ENCODE results near the gene IGSF21. TPM values are rescaled to one million over a fixed set of nuclear protein-coding genes. Genes with fewer than 3 reads are reported as not detected.

The IGSF21 gene
- total and polyA plus RNA-seq, 4 experiments from 2014 or later, result not detected

- no peaks in the 10 kb centered on the region for H3K9me3 ChIP-seq (ENCODE audit: control insufficient read depth in 1 of 2, low read length in 2 of 2)
- no peaks in the 10 kb centered on the region for H3K4me1 ChIP-seq (ENCODE audit: insufficient read depth, low read length)
- ChIA-PET CTCF (ENCODE audit: partially characterized antibody) (no interaction called here), POLR2A (ENCODE audit: partially characterized antibody) (no interaction called here)
- Mint-ChIP-seq H3K27ac (no peak overlapping the region), H3K4me1 (no peaks in the 10 kb centered on the region), H3K36me3 (no peaks in the 10 kb centered on the region), H3K9me3 (peaks cover 0 to 4% (median 0%) of the 10 kb centered on the region in 8 donors), H3K27me3 (peaks cover 4 to 19% of the 10 kb centered on the region in 2 donors), H3K4me3 (no peak overlapping the region)
- DNase-seq, result no peak
- H3K27me3 ChIP-seq (ENCODE audit: insufficient read depth, low read length), result peaks cover 4% of the 10 kb centered on the region
- intact Hi-C loops (cut with micrococcal nuclease), result no loop called here
- H3K27ac ChIP-seq (ENCODE audit: low read depth, low read length), result no peak overlapping the region
- H3K36me3 ChIP-seq (ENCODE audit: insufficient read depth, low read length), result no peaks in the 10 kb centered on the region
- H3K4me3 ChIP-seq (ENCODE audit: low read length in 2 of 2), result no peak overlapping the region
These were observed 18.1 kb upstream of the IGSF21 start for GRCh38 chr1:18089488-18089887.

DNA sequence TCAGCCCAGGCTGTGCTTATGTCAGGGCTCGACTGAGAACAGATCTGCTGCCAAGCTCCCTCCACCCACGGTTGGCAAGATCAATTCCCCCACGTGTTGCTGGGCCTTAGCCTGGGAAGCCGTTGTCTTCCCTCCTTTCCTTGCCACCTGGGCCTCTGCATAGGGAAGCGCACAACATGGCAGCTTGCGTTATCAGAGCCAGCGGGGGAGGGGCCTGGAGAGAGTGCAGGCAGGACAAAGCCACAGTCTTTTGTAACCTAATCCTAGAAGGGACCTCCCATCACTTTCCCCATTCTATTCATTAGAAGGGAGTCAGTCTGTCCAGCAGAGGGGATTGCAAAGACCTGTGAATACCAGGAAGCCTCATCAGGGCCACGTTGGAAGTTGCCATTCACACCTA is 17.0 kb upstream of the IGSF21 start:
- CTCF ChIA-PET (ENCODE audit: partially characterized antibody), result interaction anchor here (0.9 to 1.4 kb wide), 2 partner anchors 10 kb away, joined by 3 to 9 read pairs; no protein-coding TSS in a partner anchor
- no peak overlapping the region for H3K27ac ChIP-seq (ENCODE audit: low read depth, low read length)
- H3K36me3 ChIP-seq (ENCODE audit: insufficient read depth, low read length), result no peaks in the 10 kb centered on the region
- Mint-ChIP-seq H3K9me3 (peaks cover 0 to 6% (median under 1%) of the 10 kb centered on the region in 8 donors), H3K4me3 (no peak overlapping the region), H3K27ac (no peak overlapping the region), H3K36me3 (no peaks in the 10 kb centered on the region), H3K27me3 (peaks cover 7 to 15% of the 10 kb centered on the region in 2 donors), H3K4me1 (no peaks in the 10 kb centered on the region)
- no peaks in the 10 kb centered on the region for H3K9me3 ChIP-seq (ENCODE audit: control insufficient read depth in 1 of 2, low read length in 2 of 2)
- no peak overlapping the region for H3K4me3 ChIP-seq (ENCODE audit: low read length in 2 of 2)
- H3K4me1 ChIP-seq (ENCODE audit: insufficient read depth, low read length), result no peaks in the 10 kb centered on the region
- no peak for DNase-seq
- no peaks in the 10 kb centered on the region for H3K27me3 ChIP-seq (ENCODE audit: insufficient read depth, low read length)
- intact Hi-C loops (cut with micrococcal nuclease), result no loop called here
- POLR2A ChIA-PET (ENCODE audit: partially characterized antibody), result no interaction called here

DNA sequence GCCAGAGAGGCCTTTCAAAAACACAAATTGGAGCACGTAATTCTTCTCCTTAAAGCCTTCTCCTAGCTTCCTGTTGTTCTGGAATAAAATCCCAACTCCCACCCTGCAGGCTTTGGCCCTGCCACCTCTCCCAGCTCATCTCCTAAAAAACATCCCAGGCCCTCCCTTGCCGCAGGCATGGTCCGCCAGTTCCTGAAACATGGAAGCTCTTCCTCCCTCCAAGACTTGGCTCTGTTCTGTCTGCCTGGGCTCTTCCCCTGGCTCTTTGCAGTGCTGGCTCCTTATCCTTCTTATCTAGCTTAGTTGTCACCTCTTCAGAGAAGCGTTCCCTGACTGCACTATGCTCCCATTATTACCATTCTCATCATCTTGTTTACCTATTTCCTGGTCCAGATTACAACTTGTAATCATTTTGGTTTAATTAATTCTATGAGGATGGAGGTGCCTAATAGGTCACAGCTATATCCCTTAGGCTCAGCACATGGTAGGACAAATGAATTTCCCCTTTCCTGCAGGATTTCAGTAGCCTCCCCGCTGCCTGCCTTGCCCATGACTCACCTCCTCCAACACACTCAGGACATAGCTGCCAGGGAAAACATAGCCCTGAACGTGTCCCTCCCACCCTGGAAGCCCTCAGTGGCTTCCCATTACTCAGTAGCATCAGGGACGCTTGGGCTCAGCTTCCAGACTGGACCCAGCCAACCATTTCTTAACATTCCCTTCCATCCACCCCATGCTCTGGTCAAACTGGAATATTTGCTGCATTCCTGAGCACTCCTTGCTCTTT is 15.7 kb upstream of the IGSF21 start:
- Histone ChIP-seq H3K27me3 (ENCODE audit: insufficient read depth, low read length) (no peaks in the 10 kb centered on the region), H3K36me3 (ENCODE audit: insufficient read depth, low read length) (no peaks in the 10 kb centered on the region)
- CTCF ChIA-PET (ENCODE audit: partially characterized antibody), result interaction anchor here (1.4 kb wide), 1 partner anchor 9 kb away, joined by 9 read pairs; no protein-coding TSS in a partner anchor

DNA sequence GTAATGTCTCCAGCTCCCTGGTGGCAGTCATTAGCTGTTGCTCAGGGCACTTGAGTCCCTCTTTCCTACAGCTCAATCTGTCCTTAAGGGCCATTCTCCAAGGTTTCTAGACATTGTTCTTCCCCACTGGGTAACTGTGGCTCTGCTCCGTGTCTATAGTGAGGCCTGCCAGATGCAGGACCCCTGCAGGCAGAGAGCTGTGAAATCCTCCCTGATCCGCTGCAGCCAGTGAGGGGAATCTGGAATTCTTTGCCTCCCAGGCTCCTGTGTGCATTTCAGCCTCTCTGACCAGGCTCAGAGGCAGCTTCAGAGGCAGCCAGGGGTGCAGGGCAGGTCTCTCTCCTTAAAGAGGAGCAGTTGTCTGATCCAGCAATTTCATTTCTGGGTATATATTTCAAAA is 14.4 kb upstream of the IGSF21 start:
- H3K4me1 Mint-ChIP-seq, result no peaks in the 10 kb centered on the region
- Histone ChIP-seq H3K9me3 (ENCODE audit: control insufficient read depth in 1 of 2, low read length in 2 of 2) (no peaks in the 10 kb centered on the region), H3K4me1 (ENCODE audit: insufficient read depth, low read length) (no peaks in the 10 kb centered on the region), H3K4me3 (ENCODE audit: low read length in 2 of 2) (no peak overlapping the region), H3K27me3 (ENCODE audit: insufficient read depth, low read length) (no peaks in the 10 kb centered on the region), H3K36me3 (ENCODE audit: insufficient read depth, low read length) (no peaks in the 10 kb centered on the region), H3K27ac (ENCODE audit: low read depth, low read length) (no peak overlapping the region)
- intact Hi-C loops (cut with micrococcal nuclease), result no loop called here
- no peak for DNase-seq
- no peak overlapping the region for H3K4me3 Mint-ChIP-seq
- H3K27me3 Mint-ChIP-seq, result peaks cover 9 to 14% of the 10 kb centered on the region in 2 donors
- H3K9me3 Mint-ChIP-seq, result peaks cover 0 to 6% (median under 1%) of the 10 kb centered on the region in 8 donors
- H3K27ac Mint-ChIP-seq, result no peak overlapping the region
- ChIA-PET POLR2A (ENCODE audit: partially characterized antibody) (no interaction called here), CTCF (ENCODE audit: partially characterized antibody) (no interaction called here)
- H3K36me3 Mint-ChIP-seq, result no peaks in the 10 kb centered on the region

More for the DNA sequence above, 15.7 kb upstream of the IGSF21 start:
- Histone ChIP-seq H3K4me3 (ENCODE audit: low read length in 2 of 2) (no peak overlapping the region), H3K27ac (ENCODE audit: low read depth, low read length) (no peak overlapping the region), H3K9me3 (ENCODE audit: control insufficient read depth in 1 of 2, low read length in 2 of 2) (no peaks in the 10 kb centered on the region), H3K4me1 (ENCODE audit: insufficient read depth, low read length) (no peaks in the 10 kb centered on the region)
- Mint-ChIP-seq H3K9me3 (peaks cover 0 to 6% (median under 1%) of the 10 kb centered on the region in 8 donors), H3K27me3 (peaks cover 7 to 14% of the 10 kb centered on the region in 2 donors), H3K4me1 (no peaks in the 10 kb centered on the region), H3K27ac (no peak overlapping the region), H3K4me3 (no peak overlapping the region), H3K36me3 (no peaks in the 10 kb centered on the region)
- DNase-seq, result no peak
- POLR2A ChIA-PET (ENCODE audit: partially characterized antibody), result no interaction called here
- intact Hi-C loops (cut with micrococcal nuclease), result no loop called here

GRCh38 chr1:18093646-18094045 is 14.0 kb upstream of the IGSF21 start:
- Mint-ChIP-seq H3K9me3 (peaks cover 0 to 6% (median under 1%) of the 10 kb centered on the region in 8 donors), H3K27ac (no peak overlapping the region), H3K27me3 (peaks cover 10 to 14% of the 10 kb centered on the region in 2 donors), H3K36me3 (no peaks in the 10 kb centered on the region), H3K4me3 (no peak overlapping the region), H3K4me1 (no peaks in the 10 kb centered on the region)
- H3K4me3 ChIP-seq (ENCODE audit: low read length in 2 of 2), result no peak overlapping the region
- no peaks in the 10 kb centered on the region for H3K27me3 ChIP-seq (ENCODE audit: insufficient read depth, low read length)
- H3K36me3 ChIP-seq (ENCODE audit: insufficient read depth, low read length), result no peaks in the 10 kb centered on the region
- no peak for DNase-seq
- intact Hi-C loops (cut with micrococcal nuclease), result no loop called here
- ChIA-PET CTCF (ENCODE audit: partially characterized antibody) (no interaction called here), POLR2A (ENCODE audit: partially characterized antibody) (no interaction called here)
- no peak overlapping the region for H3K27ac ChIP-seq (ENCODE audit: low read depth, low read length)
- no peaks in the 10 kb centered on the region for H3K4me1 ChIP-seq (ENCODE audit: insufficient read depth, low read length)
- H3K9me3 ChIP-seq (ENCODE audit: control insufficient read depth in 1 of 2, low read length in 2 of 2), result no peaks in the 10 kb centered on the region

DNA sequence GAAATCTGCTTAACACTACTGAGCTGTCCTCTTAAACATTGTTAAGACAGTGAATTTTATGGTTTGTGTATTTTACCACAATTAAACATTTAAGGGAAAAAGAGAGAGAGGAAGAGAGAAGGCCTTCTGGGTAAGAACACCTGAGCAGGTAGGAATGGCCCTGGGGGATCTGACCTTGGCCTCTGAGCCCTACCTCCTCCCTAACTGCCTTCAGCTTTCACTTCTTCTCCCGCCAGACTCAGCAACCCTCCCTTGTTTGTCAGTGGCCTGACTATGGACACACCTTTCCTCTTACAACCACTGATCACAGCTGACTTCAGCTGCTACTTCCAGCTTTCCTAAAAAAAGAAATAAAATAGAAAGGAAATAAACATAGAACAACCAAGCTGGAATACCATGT is 13.5 kb upstream of the IGSF21 start:
- no peaks in the 10 kb centered on the region for H3K27me3 ChIP-seq (ENCODE audit: insufficient read depth, low read length)

GRCh38 chr1:18097206-18097605 is 10.4 kb upstream of the IGSF21 start:
- no peak for DNase-seq
- intact Hi-C loops (cut with micrococcal nuclease), result no loop called here

More for the DNA sequence above, 13.5 kb upstream of the IGSF21 start:
- no peak overlapping the region for H3K4me3 Mint-ChIP-seq
- Histone ChIP-seq H3K9me3 (ENCODE audit: control insufficient read depth in 1 of 2, low read length in 2 of 2) (no peaks in the 10 kb centered on the region), H3K4me3 (ENCODE audit: low read length in 2 of 2) (no peak overlapping the region), H3K27ac (ENCODE audit: low read depth, low read length) (no peak overlapping the region), H3K36me3 (ENCODE audit: insufficient read depth, low read length) (no peaks in the 10 kb centered on the region), H3K4me1 (ENCODE audit: insufficient read depth, low read length) (no peaks in the 10 kb centered on the region)
- ChIA-PET POLR2A (ENCODE audit: partially characterized antibody) (no interaction called here), CTCF (ENCODE audit: partially characterized antibody) (no interaction called here)
- no peak overlapping the region for H3K27ac Mint-ChIP-seq
- H3K9me3 Mint-ChIP-seq, result peaks cover 0 to 6% (median under 1%) of the 10 kb centered on the region in 8 donors
- peaks cover 10 to 15% of the 10 kb centered on the region in 2 donors for H3K27me3 Mint-ChIP-seq
- no peak for DNase-seq
- intact Hi-C loops (cut with micrococcal nuclease), result no loop called here
- H3K4me1 Mint-ChIP-seq, result no peaks in the 10 kb centered on the region
- no peaks in the 10 kb centered on the region for H3K36me3 Mint-ChIP-seq

More at GRCh38 chr1:18097206-18097605, 10.4 kb upstream of the IGSF21 start:
- Histone ChIP-seq H3K27me3 (ENCODE audit: insufficient read depth, low read length) (no peaks in the 10 kb centered on the region), H3K36me3 (ENCODE audit: insufficient read depth, low read length) (no peaks in the 10 kb centered on the region), H3K27ac (ENCODE audit: low read depth, low read length) (no peak overlapping the region), H3K4me1 (ENCODE audit: insufficient read depth, low read length) (no peaks in the 10 kb centered on the region), H3K4me3 (ENCODE audit: low read length in 2 of 2) (no peak overlapping the region), H3K9me3 (ENCODE audit: control insufficient read depth in 1 of 2, low read length in 2 of 2) (no peaks in the 10 kb centered on the region)
- Mint-ChIP-seq H3K27ac (no peak overlapping the region), H3K4me3 (no peak overlapping the region), H3K36me3 (no peaks in the 10 kb centered on the region), H3K4me1 (no peaks in the 10 kb centered on the region), H3K27me3 (peaks cover 12 to 16% of the 10 kb centered on the region in 2 donors), H3K9me3 (peaks cover 0 to 6% (median under 1%) of the 10 kb centered on the region in 8 donors)
- ChIA-PET CTCF (ENCODE audit: partially characterized antibody) (interaction anchor here (0.9 kb wide), 1 partner anchor 436 kb away, joined by 3 read pairs; no protein-coding TSS in a partner anchor), POLR2A (ENCODE audit: partially characterized antibody) (no interaction called here)

Measured in CD4-positive, alpha-beta memory T cell (primary cell).